Endometrial microvascular endothelial cells (primary cell): ENCODE results near the gene ZNF839. TPM values are rescaled to one million over a fixed set of nuclear protein-coding genes. Genes with fewer than 3 reads are reported as not detected.
"Not testable (repeated sequence)": the region's sequence is repeated elsewhere in the genome, so short reads cannot be mapped to it uniquely, and the experiment has no call there.

Source experiments
- in situ Hi-C: cut with HindIII; loops from 2 replicates; pipeline ENCODE4 v1.10.0; 2017; ENCODE audit warnings: low sequenced_read_pairs, low pct_unique_long_range_greater_than_20kb; ENCODE audit errors: inconsistent ontology term
- total RNA-seq: library from RNA; depleted of rRNA; stranded (reverse); fragments of >200 nt; gene quantifications from one replicate; pipeline ENCODE4 v1.2.3, GENCODE V29; 2015; ENCODE audit errors: inconsistent ontology term

The ZNF839 gene
- total RNA-seq, 1 donor from 2014 or later, result 6.1 TPM

DNA sequence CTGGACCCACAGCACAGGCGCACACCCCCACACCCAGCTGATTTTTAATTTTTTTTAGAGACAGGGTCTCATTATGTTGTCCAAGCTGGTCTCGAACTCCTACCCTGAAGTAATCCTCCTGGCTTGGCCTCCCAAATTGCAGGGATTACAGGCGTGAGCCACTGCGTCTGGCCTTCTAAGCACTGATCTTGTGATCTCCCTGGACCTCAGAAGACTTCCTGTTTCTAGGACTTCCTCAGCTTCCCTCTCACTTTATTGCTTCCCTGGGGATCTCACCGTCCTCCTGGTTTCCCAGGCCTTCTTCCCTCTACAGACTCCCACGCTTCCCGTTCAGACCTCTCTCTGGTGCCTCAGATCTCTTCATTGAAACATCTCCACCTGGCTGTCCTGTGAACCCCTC lies 13.8 kb downstream of the ZNF839 start:
- in situ Hi-C loops, result no loop called here

DNA sequence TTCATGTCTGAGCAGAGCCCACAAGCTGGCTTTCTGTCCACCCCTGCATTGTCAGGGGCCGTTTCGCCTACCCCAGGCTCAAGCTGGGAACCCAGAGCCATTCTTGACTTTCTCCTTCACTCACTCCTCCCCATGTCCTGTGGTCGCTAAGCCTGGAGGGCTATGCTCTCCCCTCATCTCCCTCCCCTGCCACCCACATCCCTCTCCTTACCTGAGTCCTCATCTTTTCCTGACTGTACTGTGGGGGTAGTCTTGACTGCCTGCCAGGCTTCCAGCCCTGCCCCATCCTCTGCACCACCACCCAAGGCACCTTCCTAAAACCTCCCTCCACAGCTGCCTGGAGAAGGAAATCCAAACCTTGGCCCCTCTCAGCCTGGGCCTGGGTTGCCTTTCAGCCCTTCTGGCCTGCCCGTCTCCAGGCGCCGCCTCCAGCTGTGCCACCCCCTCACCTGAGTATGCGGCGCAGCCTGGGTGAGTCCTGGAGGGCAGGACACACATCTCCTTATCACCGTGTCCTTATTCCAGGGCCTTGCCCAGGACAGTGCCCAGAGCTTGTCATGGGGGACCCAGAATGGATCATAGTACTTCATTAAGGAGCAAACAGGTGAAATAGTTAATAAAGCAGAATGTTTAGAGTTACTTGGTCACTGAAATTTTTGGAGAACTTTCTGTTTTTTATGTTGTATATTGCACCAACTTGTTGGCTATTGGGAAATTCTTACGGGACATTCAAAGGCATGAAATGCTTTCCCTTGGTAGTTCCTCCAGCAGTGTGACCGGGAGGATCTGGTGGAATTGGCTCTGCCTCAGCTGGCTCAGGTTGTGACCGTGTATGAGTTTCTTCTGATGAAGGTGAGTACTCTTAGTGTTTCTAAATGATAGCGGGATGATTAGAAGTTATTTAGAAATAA lies 14.5 kb downstream of the ZNF839 start:
- in situ Hi-C loops, result no loop called here

GRCh38 chr14:102335163-102335562 lies 15.6 kb downstream of the ZNF839 start:
- in situ Hi-C loops, result no loop called here

GRCh38 chr14:102338724-102339123 lies 19.2 kb downstream of the ZNF839 start:
- in situ Hi-C loops, result no loop called here

DNA sequence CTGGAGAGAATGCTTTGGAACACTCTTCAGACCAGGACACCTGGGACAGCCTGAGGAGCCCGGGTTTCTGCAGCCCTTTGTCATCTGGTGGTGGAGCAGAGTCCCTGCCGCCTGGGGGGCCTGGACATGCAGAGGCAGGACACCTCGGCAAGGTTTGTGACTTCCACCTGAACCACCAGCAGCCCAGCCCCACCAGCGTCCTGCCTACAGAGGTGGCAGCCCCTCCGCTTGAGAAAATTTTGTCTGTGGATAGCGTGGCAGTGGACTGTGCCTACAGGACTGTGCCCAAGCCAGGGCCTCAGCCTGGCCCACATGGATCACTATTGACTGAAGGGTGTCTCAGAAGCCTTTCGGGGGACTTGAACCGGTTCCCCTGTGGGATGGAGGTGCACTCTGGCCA lies 22.0 kb downstream of the ZNF839 start:
- in situ Hi-C loops, result no loop called here

DNA sequence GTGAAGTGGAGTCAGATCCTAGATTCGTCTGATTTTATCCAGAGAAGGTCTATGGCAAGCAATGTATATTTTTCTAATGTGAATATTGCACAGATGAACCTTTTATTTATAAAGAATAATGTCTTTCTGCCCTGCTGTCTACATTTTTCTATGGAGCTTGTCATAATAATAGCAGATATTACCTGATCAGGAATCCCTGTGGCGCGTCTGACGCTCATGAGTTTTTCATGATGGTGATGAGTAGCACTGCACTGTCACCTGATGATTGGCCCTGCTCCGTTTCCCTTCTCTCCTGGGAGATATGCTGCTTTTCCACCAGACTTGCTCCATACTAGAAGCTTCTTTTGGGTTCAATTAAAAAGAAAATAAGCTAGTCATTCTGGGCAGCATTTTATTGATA lies 22.7 kb downstream of the ZNF839 start:
- in situ Hi-C loops, result no loop called here

DNA sequence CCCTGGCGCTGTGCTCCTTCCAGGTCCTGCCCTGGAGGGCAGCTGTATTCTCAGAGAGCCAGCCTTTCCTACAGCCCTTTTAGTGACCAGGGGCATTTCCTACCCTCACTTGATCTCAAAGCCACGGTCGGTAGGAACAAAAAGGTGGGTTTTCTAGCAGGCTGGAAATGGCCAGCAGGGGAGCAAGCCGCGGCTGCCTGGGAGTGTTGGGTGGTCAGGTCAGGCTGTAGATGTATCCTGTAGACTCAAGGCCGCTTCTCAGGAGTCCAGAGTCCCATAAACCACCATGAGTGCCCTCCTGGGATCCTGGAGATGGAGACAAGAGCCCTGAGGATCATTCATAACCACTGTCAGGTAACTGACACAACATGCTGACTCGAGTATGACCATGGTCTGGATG lies 24.5 kb downstream of the ZNF839 start:
- in situ Hi-C loops, result no loop called here

- in situ Hi-C loops, result no loop called here
Observed at GRCh38 chr14:102344485-102344884, 24.9 kb downstream of the ZNF839 start.

GRCh38 chr14:102345232-102345631 lies 25.7 kb downstream of the ZNF839 start:
- in situ Hi-C loops, result no loop called here

- in situ Hi-C loops, result no loop called here
Observed at GRCh38 chr14:102346645-102347044, 27.1 kb downstream of the ZNF839 start.

GRCh38 chr14:102348376-102348775 lies 28.8 kb downstream of the ZNF839 start:
- in situ Hi-C loops, result no loop called here

DNA sequence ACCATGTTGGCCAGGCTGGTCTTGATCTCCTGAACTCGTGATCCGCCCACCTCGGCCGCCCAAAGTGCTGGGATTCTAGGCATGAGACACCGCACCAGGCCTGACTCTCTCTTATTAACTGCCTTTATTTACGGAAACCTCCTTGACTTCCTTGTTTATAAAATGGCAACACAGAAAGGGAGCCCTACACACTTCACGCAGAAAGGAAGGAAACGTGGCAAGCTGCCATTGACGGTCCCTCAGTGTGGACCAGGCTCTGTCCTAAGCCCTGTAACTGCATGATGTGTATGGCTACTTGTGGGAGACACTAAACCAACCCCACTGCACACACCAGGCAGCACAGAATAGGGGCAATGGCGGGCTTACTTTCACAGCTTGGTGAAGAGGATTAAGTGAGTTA lies 31.5 kb downstream of the ZNF839 start:
- in situ Hi-C loops, result no loop called here

DNA sequence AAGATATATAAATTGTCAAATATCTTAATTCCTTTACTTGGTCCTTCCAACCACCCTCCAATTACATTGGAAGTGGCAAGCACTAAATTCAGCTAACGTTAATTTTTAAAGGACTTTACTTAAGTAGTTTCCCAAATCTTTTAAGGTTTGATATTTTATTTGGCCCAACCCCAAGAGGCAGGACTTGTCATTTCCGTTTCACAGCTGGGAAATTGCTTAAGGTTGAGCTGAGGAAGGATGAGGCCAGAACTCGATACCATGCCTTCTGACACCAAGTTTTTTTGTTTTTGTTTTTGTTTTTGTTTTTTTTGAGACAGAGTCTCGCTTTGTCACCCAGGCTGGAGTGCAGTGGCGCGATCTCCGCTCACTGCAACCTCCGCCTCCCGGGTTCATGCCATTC lies 32.0 kb downstream of the ZNF839 start:
- in situ Hi-C loops, result not testable (repeated sequence)

- in situ Hi-C loops, result no loop called here
Observed at GRCh38 chr14:102352213-102352612, 32.7 kb downstream of the ZNF839 start.

DNA sequence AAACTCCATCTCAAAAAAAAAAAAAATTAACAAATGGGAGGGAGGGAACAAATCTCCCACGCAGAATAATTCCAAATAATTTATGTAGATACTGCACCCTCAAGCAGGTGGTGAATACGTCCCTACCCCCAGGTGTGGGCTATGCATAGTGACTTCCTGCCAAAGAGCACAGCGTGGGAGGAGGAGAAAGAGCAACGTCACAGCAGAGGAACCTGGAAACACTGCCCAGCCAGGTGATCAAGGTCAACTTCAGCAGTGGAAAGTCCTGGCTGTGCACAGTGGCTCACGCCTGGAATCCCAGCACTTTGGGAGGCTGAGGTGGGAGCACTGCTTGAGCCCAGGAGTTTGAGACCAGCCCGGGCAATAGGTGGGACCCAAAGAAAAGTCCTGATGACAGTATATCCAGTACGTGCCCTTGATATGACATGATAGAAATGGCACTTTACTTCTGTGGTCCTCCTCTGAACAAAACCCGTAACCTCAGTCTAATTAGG lies 33.6 kb downstream of the ZNF839 start:
- in situ Hi-C loops, result no loop called here

- in situ Hi-C loops, result no loop called here
Observed at GRCh38 chr14:102356280-102356679, 36.7 kb downstream of the ZNF839 start.

DNA sequence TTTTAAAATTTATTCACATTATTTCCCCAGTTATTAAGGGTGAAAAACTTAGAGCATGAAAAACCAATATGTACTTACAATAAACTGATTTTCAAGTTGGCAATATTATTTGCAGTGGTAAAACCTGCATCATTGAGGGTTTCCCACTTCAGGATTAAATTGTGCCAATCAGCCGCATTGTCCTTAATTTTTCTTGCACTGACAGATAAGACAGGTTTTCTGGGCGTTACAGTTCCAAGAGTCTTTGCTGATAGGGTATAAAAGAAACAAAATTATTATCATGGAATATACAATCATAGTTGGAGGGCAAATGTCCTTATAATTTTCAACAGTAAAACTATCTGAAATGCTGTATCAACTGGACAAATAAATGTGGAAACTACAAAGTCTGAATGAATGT lies 39.8 kb downstream of the ZNF839 start:
- in situ Hi-C loops, result no loop called here

DNA sequence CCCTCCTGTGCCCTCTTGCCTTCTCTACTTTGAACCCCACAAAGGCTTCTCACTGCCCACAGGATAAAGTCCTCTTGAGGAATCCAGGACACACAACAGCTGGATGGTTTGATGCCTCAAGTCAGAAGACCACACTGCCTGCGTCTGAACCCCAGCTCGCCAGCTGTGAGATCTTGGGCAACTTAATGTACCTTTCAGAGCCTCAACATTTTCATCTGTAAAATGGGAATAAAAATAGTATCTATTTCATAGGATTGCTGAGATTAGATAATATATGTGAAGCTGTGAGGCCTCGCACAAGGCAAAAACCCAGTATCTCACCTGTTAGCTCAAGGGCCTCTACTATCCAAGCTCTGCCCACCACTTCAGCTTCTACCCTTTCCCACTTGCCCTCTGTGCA lies 40.8 kb downstream of the ZNF839 start:
- in situ Hi-C loops, result no loop called here

DNA sequence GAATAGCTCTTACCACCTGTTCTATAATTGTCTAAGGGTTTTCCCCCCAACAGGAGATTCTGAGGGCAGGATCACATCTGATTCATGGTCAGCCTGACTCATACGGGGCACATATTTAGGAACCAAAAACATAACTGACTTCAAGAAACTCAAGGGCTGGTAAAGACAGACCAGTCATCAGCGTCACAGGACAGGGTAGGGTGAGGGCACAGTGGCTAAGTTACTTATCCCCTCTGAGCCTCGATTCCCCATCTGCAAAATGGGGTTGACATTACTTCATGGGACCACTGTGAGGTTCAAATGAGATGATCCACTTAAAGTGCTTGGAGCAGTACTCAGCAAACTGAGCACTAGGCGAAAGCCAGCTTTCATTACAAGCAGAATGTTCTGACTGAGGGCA lies 42.5 kb downstream of the ZNF839 start:
- in situ Hi-C loops, result no loop called here

DNA sequence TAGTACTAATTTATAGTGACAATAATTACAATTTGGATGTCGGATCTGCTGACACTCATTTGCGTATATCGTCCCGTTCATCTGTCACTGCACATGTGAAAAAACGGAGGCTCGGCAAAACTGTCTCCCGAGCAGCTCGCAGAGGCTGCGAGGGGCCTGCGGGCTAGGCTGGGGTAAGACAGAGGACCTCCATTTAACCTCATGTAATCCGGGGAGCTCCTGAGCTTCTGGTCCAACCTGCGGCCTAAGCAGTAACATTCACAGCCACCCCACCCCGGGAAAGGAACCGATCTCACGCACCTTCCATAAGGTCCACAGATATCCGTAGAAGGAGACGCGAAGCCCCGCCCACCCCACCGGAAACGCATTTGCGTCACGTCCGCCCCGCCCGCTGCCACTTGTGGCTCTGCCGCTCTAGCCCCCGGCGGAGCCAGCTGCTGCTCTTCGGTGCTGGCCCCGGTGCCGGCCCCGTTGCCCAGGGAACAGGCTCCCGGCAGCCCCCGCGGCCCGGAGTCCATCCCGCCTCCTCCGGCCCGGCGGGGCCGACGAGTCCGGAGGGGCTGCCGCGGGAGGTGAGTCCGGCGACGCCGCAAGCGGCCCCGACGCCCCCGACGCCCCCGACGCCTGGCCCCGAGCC lies 43.1 kb downstream of the ZNF839 start, which contains the start of the genes CINP and TECPR2:
CINP (minus strand) TSS at position 346 of the 637 bp plus-strand sequence; CDS start at position 307, 39 bp downstream.
TECPR2 (plus strand) TSS at position 397 of the 637 bp plus-strand sequence. CDS start 13,781 bp downstream, outside the sequence.
- in situ Hi-C loops, result no loop called here
